ENCODE results near the gene ANO8. TPM values are rescaled to one million over a fixed set of nuclear protein-coding genes. Genes with fewer than 3 reads are reported as not detected.

The ANO8 gene
- total RNA-seq, 4 donors from 2014 or later: 5.0 to 10.9 (median 5.9) TPM

GRCh38 chr19:17351815-17352435, 17.3 kb upstream of the ANO8 start:
- no peak for TF ChIP-seq CTCF (IDR thresholded peaks at IDR 0.05)
- TF ChIP-seq POLR2A (IDR thresholded peaks at IDR 0.05): no peak
- intact Hi-C loops (cut with DNase I): no loop called here
- Histone ChIP-seq H3K4me3 (replicated peaks in 1 of 3) (no peak overlapping the region), H3K4me1 (peaks cover 0 to 22% of the 10 kb centered on the region in 2 donors), H3K9me3 (no peaks in the 10 kb centered on the region), H3K27me3 (no peaks in the 10 kb centered on the region), H3K36me3 (no peaks in the 10 kb centered on the region), H3K27ac (no peak overlapping the region)
- WGBS, 2 donors: 89 to 93% methylated on average over 39 to 43 of the region's 45 CpGs
- DNase-seq: no peak

DNA sequence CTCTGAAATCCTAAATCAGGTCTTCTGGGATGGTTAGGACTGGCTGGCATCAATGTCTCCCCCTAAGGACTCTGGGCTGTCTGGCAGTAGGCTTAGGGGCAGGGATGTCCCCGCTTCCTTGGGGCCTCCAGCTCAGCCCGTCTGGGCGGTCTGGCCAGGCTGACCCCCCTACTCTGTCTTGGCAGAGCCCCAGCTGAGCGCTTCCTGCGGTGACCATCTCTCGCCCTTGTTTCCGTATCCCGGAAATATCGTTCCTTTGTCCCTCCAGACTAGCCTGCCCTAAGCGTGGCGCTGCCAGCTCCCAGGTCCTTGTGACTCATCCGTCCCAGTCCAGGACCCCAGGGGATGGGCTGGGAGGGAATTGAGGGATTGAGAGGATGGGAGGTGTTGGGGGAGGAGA, 14.0 kb upstream of the ANO8 start:
- peak in 1 of 2 donors; percentile 29 for DNase-seq
- intact Hi-C loops (cut with DNase I): loop anchor here (5.0 kb wide), 2 partner anchors 39 to 119 kb away; no protein-coding TSS in a partner anchor
- 4 to 9% methylated on average over 12 of the region's 12 CpGs for WGBS, 2 donors

DNA sequence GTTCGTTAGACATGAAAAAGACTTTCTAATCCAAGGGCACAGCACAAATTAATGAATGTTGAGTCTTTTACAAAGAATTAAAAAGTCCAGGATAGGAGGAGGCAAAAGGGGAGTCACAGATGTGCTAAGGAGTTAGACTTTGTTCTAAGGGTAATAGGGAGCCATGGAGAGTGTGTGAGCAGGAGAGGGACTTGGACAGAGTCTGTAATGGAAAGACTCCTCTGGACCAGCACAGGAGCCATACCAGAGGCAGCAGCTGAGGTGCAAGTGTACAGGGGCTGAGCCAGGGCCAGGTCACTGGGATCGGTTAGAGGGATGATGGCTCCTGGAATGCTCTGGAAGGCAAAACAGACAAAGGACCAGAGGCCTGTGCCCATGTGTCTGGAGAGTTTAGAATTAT, 13.2 kb upstream of the ANO8 start:
- H3K27me3 ChIP-seq: no peaks in the 10 kb centered on the region
- no peaks in the 10 kb centered on the region for H3K9me3 ChIP-seq
- DNase-seq: no peak
- no peaks in the 10 kb centered on the region for H3K36me3 ChIP-seq
- H3K4me3 ChIP-seq (replicated peaks in 1 of 3): no peak overlapping the region
- 59 to 79% methylated on average over 2 of the region's 2 CpGs for WGBS, 2 donors
- peak overlapping the region; percentile 7 to 65 (median 56) for H3K27ac ChIP-seq
- TF ChIP-seq POLR2A (IDR thresholded peaks at IDR 0.05): no peak
- no peak for TF ChIP-seq CTCF (IDR thresholded peaks at IDR 0.05)
- peaks cover 0 to 25% of the 10 kb centered on the region in 2 donors for H3K4me1 ChIP-seq
- intact Hi-C loops (cut with DNase I): loop anchor here (5.0 kb wide), 2 partner anchors 39 to 119 kb away; no protein-coding TSS in a partner anchor

More for the DNA sequence above, 14.0 kb upstream of the ANO8 start:
- peak overlapping the region in 2 of 3 donors; percentile 14 to 65 for H3K27ac ChIP-seq
- no peaks in the 10 kb centered on the region for H3K9me3 ChIP-seq
- H3K4me3 ChIP-seq (replicated peaks in 1 of 3): no peak overlapping the region
- TF ChIP-seq POLR2A (IDR thresholded peaks at IDR 0.05) (no peak), CTCF (IDR thresholded peaks at IDR 0.05) (no peak)
- H3K27me3 ChIP-seq: no peaks in the 10 kb centered on the region
- peaks cover 0 to 26% of the 10 kb centered on the region in 2 donors for H3K4me1 ChIP-seq
- H3K36me3 ChIP-seq: no peaks in the 10 kb centered on the region

- H3K9me3 ChIP-seq: no peaks in the 10 kb centered on the region
- no peaks in the 10 kb centered on the region for H3K27me3 ChIP-seq
- intact Hi-C loops (cut with DNase I): loop anchor here (5.0 kb wide), 2 partner anchors 40 to 120 kb away; no protein-coding TSS in a partner anchor
- no peak for DNase-seq
- H3K4me1 ChIP-seq: peaks cover 0 to 20% of the 10 kb centered on the region in 2 donors
- peak overlapping the region; percentile 44 to 65 (median 56) for H3K27ac ChIP-seq
- H3K36me3 ChIP-seq: no peaks in the 10 kb centered on the region
- TF ChIP-seq POLR2A (IDR thresholded peaks at IDR 0.05): no peak
- no peak for TF ChIP-seq CTCF (IDR thresholded peaks at IDR 0.05)
- 41 to 57% methylated on average over 6 of the region's 6 CpGs for WGBS, 2 donors
- H3K4me3 ChIP-seq (replicated peaks in 1 of 3): no peak overlapping the region
Measured at GRCh38 chr19:17347361-17347760, 12.7 kb upstream of the ANO8 start.

DNA sequence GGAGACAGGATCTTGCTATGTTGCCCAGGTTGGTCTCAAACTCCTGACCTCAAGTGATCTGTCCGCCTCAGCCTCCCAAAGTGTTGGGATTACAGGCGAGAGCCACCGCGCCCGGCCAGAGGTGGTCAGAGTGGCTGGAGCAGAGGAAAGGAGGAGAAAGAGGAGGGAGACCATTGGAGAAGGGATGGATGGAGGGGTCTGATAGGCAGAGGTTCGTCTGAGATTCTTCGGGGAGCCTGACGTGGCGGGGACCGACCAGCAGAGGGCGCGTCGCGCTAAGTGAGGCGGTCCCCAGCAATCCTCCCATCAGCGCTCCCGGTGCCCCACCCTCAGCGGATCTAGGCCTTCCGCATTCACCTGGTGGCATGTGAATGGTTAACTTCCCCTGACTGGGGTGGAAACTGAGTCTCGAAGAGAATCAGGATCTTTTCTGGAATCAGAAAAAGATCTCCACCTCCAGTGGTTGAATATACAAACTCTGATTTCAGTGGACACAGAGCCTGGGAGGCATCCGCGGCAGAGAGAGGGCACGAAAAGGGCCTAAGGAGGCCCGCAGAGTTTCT, 11.5 kb upstream of the ANO8 start:
- Histone ChIP-seq H3K27ac (peak overlapping the region; percentile 35 to 65 (median 56)), H3K27me3 (no peaks in the 10 kb centered on the region), H3K9me3 (no peaks in the 10 kb centered on the region), H3K4me1 (peaks cover 0 to 20% of the 10 kb centered on the region in 2 donors), H3K4me3 (replicated peaks in 1 of 3) (no peak overlapping the region), H3K36me3 (no peaks in the 10 kb centered on the region)
- intact Hi-C loops (cut with DNase I): loop anchor here (5.0 kb wide), 2 partner anchors 41 to 121 kb away; no protein-coding TSS in a partner anchor
- TF ChIP-seq CTCF (IDR thresholded peaks at IDR 0.05) (peak; percentile 80 to 96 (median 86)), POLR2A (IDR thresholded peaks at IDR 0.05) (no peak)
- DNase-seq: peak; percentile 60 to 68
- 12 to 18% methylated on average over 20 to 24 of the region's 24 CpGs for WGBS, 2 donors
